Cardiac muscle cell (in vitro differentiated cells and primary cell): ENCODE measurements around the gene GRID1. TPM values are rescaled to one million over a fixed set of nuclear protein-coding genes. Genes with fewer than 3 reads are reported as not detected.

Source experiments
- DNase-seq, 2 donors: peaks; one replicate each; pipeline versions ENCODE4 v3.0.0 to v3.0.0-alpha.2; 2010 to 2017; ENCODE audit warnings: low read depth in 1 of 2, low spot score in 1 of 2
- H3K27ac ChIP-seq: fragments of 200-600 bp; sonication (generic); 2 replicates; pipeline ENCODE4 v1.5.1; 2016
- H3K27me3 ChIP-seq: fragments of 200-600 bp; sonication (generic); 2 replicates; pipeline ENCODE4 v1.6.0; 2016; ENCODE audit warnings: control low read depth
- H3K36me3 ChIP-seq: fragments of 200-600 bp; sonication (generic); 2 replicates; pipeline ENCODE4 v1.5.1; 2016; ENCODE audit warnings: control low read depth
- H3K4me1 ChIP-seq: fragments of 200-600 bp; sonication (generic); 2 replicates; pipeline ENCODE4 v1.8.1; 2017; ENCODE audit warnings: low read depth, mild to moderate bottlenecking, mixed run types
- H3K4me3 ChIP-seq: fragments of 200-600 bp; sonication (generic); 2 replicates; pipeline ENCODE4 v1.5.1; 2016; ENCODE audit warnings: mild to moderate bottlenecking
- H3K9me3 ChIP-seq: fragments of 200-600 bp; sonication (generic); 2 replicates; pipeline ENCODE4 v1.5.1; 2017; ENCODE audit warnings: low read depth, mild to moderate bottlenecking, control low read depth
- polyA plus RNA-seq: library from polyadenylated mRNA; unstranded; fragments of >200 nt; fragmentation: Nextera tagmentation; extraction: Ambion mirVana; gene quantifications from 2 replicates; pipeline ENCODE4 v1.2.1, GENCODE V29; 2016
- total RNA-seq: library from RNA; depleted of rRNA; stranded (reverse); fragments of >200 nt; gene quantifications from 2 replicates; pipeline ENCODE4 v1.2.3, GENCODE V29; 2016
- TF ChIP-seq, protein P1 (sequence below): IDR thresholded peaks from 2 replicates; pipeline ENCODE4 v1.5.1; 2012; ENCODE audit warnings: low read depth, mild to moderate bottlenecking, low read length

The GRID1 gene
- total and polyA plus RNA-seq, 2 experiments from 2014 or later, result 1.5 to 1.6 TPM

DNA sequence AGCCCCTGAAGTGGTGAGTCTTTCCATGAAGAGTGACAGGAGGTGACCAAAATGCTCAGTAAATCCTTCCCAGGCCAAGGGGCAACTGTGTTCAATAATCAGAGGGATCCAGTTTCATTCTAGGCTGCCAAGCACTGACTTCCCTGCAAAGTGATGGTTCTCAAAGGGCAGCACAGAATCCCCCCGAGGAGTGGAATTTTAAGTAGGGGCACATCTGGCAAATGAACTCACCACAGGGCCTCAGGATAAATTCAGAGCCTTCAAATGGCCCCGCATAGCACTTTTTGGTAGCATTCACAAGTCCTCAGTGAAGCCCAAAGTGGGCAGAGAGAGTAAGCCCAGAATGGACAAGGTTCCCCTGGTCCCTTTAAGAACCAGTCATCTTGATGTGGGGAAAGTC is 602.5 kb downstream of the GRID1 start:
- no peaks in the 10 kb centered on the region for H3K36me3 ChIP-seq
- H3K27me3 ChIP-seq, result no peaks in the 10 kb centered on the region
- H3K27ac ChIP-seq, result no peak overlapping the region
- no peak for DNase-seq
- no peak overlapping the region for H3K4me3 ChIP-seq
- H3K4me1 ChIP-seq, result no peaks in the 10 kb centered on the region
- no peaks in the 10 kb centered on the region for H3K9me3 ChIP-seq
- TF ChIP-seq, protein P1, sequence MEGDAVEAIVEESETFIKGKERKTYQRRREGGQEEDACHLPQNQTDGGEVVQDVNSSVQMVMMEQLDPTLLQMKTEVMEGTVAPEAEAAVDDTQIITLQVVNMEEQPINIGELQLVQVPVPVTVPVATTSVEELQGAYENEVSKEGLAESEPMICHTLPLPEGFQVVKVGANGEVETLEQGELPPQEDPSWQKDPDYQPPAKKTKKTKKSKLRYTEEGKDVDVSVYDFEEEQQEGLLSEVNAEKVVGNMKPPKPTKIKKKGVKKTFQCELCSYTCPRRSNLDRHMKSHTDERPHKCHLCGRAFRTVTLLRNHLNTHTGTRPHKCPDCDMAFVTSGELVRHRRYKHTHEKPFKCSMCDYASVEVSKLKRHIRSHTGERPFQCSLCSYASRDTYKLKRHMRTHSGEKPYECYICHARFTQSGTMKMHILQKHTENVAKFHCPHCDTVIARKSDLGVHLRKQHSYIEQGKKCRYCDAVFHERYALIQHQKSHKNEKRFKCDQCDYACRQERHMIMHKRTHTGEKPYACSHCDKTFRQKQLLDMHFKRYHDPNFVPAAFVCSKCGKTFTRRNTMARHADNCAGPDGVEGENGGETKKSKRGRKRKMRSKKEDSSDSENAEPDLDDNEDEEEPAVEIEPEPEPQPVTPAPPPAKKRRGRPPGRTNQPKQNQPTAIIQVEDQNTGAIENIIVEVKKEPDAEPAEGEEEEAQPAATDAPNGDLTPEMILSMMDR, result no peak

DNA sequence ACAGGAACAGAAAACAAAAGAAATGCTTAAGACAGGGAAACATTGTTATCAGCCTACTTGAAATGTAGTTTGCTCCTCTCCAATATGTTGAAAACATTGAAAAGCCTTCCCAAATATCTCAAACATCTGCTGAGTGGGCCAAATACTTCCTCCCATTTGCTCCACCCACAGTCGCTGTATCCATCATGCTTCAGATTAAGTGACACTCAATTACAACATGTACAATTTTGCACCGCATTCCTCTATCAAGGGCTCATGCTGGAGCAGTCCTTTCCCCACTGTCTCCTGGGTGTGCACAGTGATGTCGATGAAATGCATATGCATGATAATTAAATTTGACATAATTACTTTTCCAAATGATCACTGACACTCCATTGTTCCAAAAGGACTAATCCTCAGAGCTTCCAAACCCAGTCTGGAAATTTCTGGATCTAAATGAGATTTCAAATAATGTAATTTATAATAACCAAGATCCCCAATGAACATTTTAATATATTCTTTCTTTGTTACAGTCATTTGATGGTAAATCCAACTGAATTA is 604.6 kb downstream of the GRID1 start:
- Histone ChIP-seq H3K4me1 (no peaks in the 10 kb centered on the region), H3K27me3 (no peaks in the 10 kb centered on the region), H3K36me3 (no peaks in the 10 kb centered on the region), H3K27ac (no peak overlapping the region), H3K9me3 (no peaks in the 10 kb centered on the region), H3K4me3 (no peak overlapping the region)
- TF ChIP-seq, protein P1, result no peak
- DNase-seq, result no peak

DNA sequence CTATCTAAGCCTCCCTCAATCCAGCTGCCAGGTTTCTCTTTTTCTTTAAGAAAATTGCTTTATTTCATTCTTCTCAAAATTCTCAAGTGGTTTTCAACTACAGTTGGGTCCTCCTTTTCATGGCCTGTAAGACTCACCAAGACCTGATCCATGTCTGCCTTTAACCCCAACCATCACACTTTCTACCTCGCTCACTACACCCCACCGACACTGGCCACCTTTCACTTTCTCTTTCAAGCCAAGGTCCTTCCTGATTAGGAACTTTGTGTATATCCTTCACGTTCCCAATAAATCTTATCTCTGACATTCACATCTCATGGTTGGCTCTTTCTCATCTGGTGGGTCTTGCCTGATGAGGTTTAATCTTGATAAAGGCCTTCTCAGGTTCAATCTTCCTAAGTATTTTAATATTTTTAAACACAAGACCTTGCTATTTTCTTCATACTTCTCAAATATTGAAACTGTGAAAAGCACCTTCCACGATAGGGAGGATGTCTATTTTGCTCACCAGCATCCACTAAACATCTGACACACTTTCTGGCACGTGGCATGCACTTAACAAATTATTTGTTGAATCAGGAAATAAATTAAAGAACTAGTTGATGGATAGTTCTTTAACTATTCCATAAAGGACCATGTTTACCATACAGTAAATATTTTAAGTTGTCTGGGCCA is 624.8 kb downstream of the GRID1 start:
- TF ChIP-seq, protein P1, result no peak
- no peaks in the 10 kb centered on the region for H3K9me3 ChIP-seq
- no peak overlapping the region for H3K27ac ChIP-seq

DNA sequence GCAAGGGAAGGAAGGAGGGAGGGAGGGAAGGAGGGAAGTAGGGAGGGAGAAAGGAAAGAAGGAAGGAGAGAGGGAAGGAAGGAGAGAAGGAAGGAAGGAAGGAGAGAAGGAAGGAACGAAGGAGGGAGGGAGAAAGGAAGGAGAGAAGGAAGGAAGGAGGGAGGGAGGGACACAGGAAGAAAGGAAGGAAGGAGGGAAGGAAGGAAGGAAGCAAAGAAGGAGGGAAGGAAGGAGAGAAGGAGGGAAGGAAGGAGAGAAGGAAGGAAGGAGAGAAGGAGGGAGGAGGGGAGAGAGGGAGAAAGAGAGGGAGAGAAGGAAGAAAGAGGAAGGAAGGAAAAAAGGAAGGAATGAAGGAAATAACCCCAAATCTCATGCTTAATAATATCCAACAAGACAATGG is 630.6 kb downstream of the GRID1 start:
- TF ChIP-seq, protein P1, result no peak
- DNase-seq, result no peak
- H3K9me3 ChIP-seq, result no peaks in the 10 kb centered on the region
- H3K27me3 ChIP-seq, result no peaks in the 10 kb centered on the region
- H3K4me1 ChIP-seq, result no peaks in the 10 kb centered on the region
- H3K36me3 ChIP-seq, result no peaks in the 10 kb centered on the region
- no peak overlapping the region for H3K27ac ChIP-seq
- H3K4me3 ChIP-seq, result no peak overlapping the region

More for the DNA sequence above, 624.8 kb downstream of the GRID1 start:
- H3K27me3 ChIP-seq, result no peaks in the 10 kb centered on the region
- H3K36me3 ChIP-seq, result no peaks in the 10 kb centered on the region
- no peak for DNase-seq
- no peak overlapping the region for H3K4me3 ChIP-seq
- H3K4me1 ChIP-seq, result no peaks in the 10 kb centered on the region

DNA sequence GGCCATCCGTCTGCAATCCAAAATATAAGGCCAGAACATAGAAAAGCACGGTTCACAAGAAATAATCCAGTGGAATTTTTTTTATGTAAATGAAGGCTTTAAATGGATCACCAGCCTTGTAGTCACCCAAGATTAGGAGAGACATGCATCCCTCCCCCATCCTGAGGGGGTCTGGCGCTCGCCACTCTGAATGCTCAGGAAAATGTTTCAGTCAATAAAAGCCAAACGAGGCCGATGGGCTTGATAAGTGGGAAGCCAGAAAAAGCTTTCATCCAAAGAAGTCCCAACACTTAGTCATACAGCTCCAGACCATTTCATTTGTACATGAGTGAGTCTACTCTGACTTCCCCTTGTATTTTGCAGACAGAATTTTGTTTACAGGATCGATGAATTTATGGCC is 631.8 kb downstream of the GRID1 start:
- no peaks in the 10 kb centered on the region for H3K27me3 ChIP-seq
- H3K36me3 ChIP-seq, result no peaks in the 10 kb centered on the region
- H3K4me3 ChIP-seq, result no peak overlapping the region
- no peaks in the 10 kb centered on the region for H3K4me1 ChIP-seq
- no peak for DNase-seq
- no peaks in the 10 kb centered on the region for H3K9me3 ChIP-seq
- H3K27ac ChIP-seq, result no peak overlapping the region
- TF ChIP-seq, protein P1, result no peak
